HG03108 (cell line): ENCODE measurements around the gene ACTA2.

Experiments used
- ATAC-seq: cut with Tn5 transposase; IDR thresholded peaks from one replicate; pipeline ENCODE4 v1.9.1; 2021; ENCODE audit warnings: moderate library complexity; ENCODE audit not compliant: unreplicated experiment

Gene ACTA2

DNA sequence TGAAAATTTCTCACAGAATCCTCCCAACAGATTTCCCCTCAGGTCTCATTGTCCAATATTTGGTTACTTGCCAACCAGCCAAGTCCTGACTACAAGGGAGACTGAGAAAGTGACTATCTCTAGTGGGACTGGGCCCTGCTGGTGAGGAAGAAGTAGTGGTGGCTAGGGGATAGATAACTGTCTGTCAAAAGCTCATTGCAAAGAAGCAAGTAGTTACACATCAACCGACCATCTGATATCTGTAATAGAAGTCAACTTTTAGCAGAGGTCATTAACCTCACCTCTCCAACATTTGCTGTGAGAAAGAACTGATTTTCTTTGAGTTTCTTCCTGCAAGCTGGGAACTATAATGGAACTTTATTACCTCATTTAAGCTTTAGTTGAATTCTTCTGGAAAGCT is 57.3 kb downstream of the ACTA2 start:
- ATAC-seq, result no peak

DNA sequence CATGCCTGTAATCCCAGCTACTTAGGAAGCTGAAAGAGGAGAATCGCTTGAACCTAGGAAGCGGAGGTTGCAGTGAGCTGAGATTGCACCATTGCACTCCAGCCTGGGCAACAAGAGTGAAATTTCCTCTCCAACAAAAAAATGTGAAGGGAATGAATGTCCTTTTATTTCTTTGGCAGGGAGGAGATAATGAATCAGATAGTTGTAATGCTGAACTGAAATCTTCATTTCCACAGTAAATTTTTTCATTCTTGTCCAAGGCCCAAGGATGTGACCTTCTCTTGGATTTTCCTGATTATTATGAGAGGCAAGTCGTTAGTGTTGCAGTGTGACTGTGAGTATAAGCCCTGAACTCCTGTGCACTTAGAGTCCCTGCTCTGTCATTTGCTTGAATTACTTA is 59.0 kb downstream of the ACTA2 start:
- ATAC-seq, result no peak

DNA sequence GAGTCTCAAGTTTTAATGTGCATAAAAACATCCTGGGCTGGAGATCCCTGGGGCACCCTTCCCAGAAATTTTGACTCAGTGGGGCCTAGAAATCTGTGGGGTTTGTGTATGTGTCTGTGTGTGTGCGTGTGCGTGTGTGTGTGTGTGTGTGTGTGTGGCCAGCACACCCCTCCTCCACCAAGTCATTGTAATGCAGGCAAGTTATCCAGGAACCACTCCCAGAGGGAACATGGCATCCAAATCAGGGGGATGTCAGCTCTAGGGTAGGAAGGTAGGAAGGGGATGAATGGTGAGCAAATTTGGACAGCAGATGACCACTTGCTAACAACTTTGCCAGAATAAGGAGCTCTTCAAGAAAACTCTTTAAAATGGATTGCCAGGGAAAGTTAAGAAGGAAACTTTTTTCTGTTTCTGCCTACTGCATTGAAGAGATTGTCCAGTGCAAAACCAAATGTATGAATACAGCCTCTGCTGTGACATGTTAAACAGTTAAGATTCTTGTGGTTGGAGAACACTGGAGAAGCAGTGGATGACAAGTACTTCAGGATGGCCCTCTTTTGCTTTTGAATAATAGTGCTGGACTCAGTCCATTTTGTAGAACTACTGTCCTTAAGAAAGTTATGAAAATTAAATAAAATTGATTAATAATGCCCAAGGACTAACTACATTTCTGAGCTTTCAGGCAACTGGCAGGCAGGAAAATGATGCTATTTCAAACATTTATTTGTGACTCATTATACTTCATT is 60.2 kb downstream of the ACTA2 start:
- ATAC-seq, result no peak

DNA sequence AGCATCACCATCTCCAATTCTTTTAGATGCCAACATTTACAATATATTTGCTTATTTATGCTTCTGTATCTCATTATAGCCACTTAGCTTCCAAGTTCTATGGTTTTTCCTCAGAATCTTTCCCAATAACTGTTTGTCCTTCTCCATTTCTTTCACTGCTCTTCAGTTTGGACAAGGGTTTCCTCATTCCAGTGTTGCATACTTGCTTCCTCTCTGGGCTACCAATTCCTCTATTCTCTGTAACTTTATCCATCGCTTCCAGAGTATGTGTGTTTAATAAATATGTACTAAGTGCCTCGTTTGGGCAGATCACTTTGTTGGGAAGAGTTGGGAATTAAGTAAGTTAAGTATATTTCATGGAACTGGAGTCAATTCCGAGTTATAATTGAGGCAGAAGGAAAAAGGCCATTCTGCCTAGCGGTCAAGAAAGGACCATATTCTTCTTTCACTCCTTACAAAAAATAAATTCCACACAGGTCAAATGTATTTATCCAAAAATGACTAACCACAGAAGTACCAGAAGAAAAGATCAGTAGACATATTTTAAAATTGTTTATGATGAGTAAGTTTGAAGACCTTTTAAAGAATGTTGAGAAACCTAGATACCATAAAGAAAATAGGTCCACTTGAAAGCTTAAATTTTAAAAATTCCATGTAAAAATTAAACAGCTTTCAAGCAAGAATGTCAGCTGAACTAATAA is 61.7 kb downstream of the ACTA2 start:
- ATAC-seq, result no peak

- peak; percentile 52 for ATAC-seq
These were observed 62.8 kb downstream of the ACTA2 start for GRCh38 chr10:88889559-88890337.

GRCh38 chr10:88888810-88889445 is 63.6 kb downstream of the ACTA2 start:
- no peak for ATAC-seq

DNA sequence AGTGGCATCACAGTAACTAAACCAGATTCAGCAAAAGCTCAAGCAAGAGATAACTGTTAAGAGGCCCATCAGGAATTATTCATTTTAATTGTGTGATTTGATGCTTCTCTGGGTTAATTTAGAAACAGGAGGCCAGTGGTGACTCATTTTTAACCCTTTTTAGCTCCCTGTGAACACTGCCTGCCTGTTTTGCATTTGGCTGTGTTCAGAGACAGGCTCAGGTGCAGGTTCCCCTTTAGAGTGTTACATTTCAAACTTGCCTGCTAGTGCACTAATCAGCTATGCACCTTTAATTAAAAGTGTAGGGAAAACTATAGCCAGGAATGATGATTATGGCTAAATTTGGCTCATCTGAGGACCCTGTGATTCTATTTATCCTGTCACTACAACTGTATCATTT is 66.0 kb downstream of the ACTA2 start:
- ATAC-seq, result no peak
